GM13976 (cell line): Measurements from ENCODE around the gene FBXO7.

Experiments used
- DNase-seq: peaks from one replicate; pipeline ENCODE4 v3.0.0; 2012; ENCODE audit warnings: low spot score
- CTCF ChIP-seq: IDR thresholded peaks from 2 replicates; pipeline ENCODE4 v1.5.1; 2012; ENCODE audit warnings: borderline replicate concordance, mild to moderate bottlenecking; ENCODE audit not compliant: insufficient read depth; ENCODE audit errors: extremely low read depth, missing control alignments, control extremely low read depth
- in situ Hi-C: fragments of 300-500 bp; cut with MboI; formaldehyde crosslinking; loops from one replicate; pipeline ENCODE4 v1.12.0; 2022; ENCODE audit warnings: low sequenced_read_pairs, mixed read lengths, inconsistent platforms; ENCODE audit not compliant: unreplicated experiment

The FBXO7 gene

GRCh38 chr22:32522237-32522636 lies 47.6 kb downstream of the FBXO7 start:
- DNase-seq, result no peak
- TF ChIP-seq CTCF, result no peak
- in situ Hi-C loops, result loop anchor here (10.0 kb wide), 1 partner anchor 273 kb away; no protein-coding TSS in a partner anchor

- in situ Hi-C loops, result loop anchor here (10.0 to 25.0 kb wide), 2 partner anchors 267 to 460 kb away; no protein-coding TSS in a partner anchor
- TF ChIP-seq CTCF, result no peak
- no peak for DNase-seq
Observed at GRCh38 chr22:32527756-32528155, 53.1 kb downstream of the FBXO7 start.

GRCh38 chr22:32528316-32528715 lies 53.7 kb downstream of the FBXO7 start:
- in situ Hi-C loops, result loop anchor here (10.0 to 25.0 kb wide), 2 partner anchors 266 to 459 kb away; no protein-coding TSS in a partner anchor
- DNase-seq, result no peak
- no peak for TF ChIP-seq CTCF

GRCh38 chr22:32528984-32529982 lies 54.7 kb downstream of the FBXO7 start:
- peak; percentile 72 for TF ChIP-seq CTCF
- DNase-seq, result peak; percentile 88
- in situ Hi-C loops, result loop anchor here (10.0 to 25.0 kb wide), 2 partner anchors 266 to 458 kb away; no protein-coding TSS in a partner anchor

- no peak for DNase-seq
- no peak for TF ChIP-seq CTCF
- in situ Hi-C loops, result loop anchor here (25.0 kb wide), 1 partner anchor 456 kb away; no protein-coding TSS in a partner anchor
Observed at GRCh38 chr22:32531228-32531627, 56.6 kb downstream of the FBXO7 start.

- no peak for TF ChIP-seq CTCF
- no peak for DNase-seq
- in situ Hi-C loops, result loop anchor here (25.0 kb wide), 1 partner anchor 455 kb away; no protein-coding TSS in a partner anchor
Observed at GRCh38 chr22:32531931-32532819, 57.6 kb downstream of the FBXO7 start.
